ENCODE results near the gene NLGN1.
A peak's percentile ranks its signal among the peaks of the same experiment; 100 is the strongest.

NLGN1 gene

DNA sequence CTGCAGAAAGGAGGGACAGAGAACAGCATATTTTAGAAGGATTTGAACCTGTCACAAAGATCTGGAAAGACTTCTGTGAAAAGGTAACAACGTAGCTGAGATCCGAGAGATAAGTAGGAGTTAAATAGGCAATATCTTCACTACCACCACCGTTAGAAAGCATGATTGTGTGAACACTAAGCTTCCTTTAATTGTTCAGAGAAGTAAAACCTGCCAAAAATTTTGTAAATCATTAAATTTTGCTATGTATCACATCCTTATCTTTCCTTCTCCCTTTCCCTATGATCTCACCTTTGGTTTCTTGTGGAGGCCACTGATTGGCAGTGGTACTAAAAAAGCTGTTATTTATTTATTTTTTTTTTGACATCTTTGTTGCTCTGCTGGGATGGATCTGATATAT is 346.9 kb downstream of the NLGN1 start:
- no peak overlapping the region for H3K23ac ChIP-seq (ENCODE audit: low read length)
- H3K79me2 ChIP-seq (ENCODE audit: control insufficient read depth, insufficient read depth, low read length, poor library complexity): no peaks in the 10 kb centered on the region
- no peak overlapping the region for H3K4me3 ChIP-seq (ENCODE audit: low read depth, low read length)
- H3K4me1 ChIP-seq (ENCODE audit: control insufficient read depth in 1 of 2, insufficient read depth in 2 of 2, low read length in 2 of 2): no peaks in the 10 kb centered on the region
- no peak overlapping the region for H2BK12ac ChIP-seq (ENCODE audit: low read length)
- H4K91ac ChIP-seq (ENCODE audit: low read depth, low read length): no peak overlapping the region
- no peak overlapping the region for H2BK5ac ChIP-seq (ENCODE audit: low read depth, low read length, poor library complexity)
- H3K36me3 ChIP-seq (ENCODE audit: control insufficient read depth in 1 of 2, insufficient read depth in 2 of 2, low read length in 2 of 2): no peaks in the 10 kb centered on the region
- no peak overlapping the region for H4K8ac ChIP-seq (ENCODE audit: low read depth, low read length)
- no peak overlapping the region for H3K27ac ChIP-seq (ENCODE audit: low read depth, low read length)
- H3K79me1 ChIP-seq (ENCODE audit: low read length): no peaks in the 10 kb centered on the region
- H3K18ac ChIP-seq (ENCODE audit: low read length): no peak overlapping the region
- DNase-seq: no peak
- H3K4ac ChIP-seq (ENCODE audit: low read depth, low read length): no peak overlapping the region
- H3K4me2 ChIP-seq (ENCODE audit: low read length): no peak overlapping the region
- H3K14ac ChIP-seq (ENCODE audit: low read length): no peak overlapping the region
- no peak overlapping the region for H2AFZ ChIP-seq (ENCODE audit: insufficient read depth, low read length, poor library complexity)
- no peak overlapping the region for H2BK120ac ChIP-seq (ENCODE audit: insufficient read depth, low read length, poor library complexity)
- WGBS (ENCODE audit: extremely low coverage, insufficient coverage, insufficient read length): no CpG with 5 or more reads among the region's 3 CpGs
- no peak overlapping the region for H4K12ac ChIP-seq (ENCODE audit: low read depth, low read length)
- H3K9me3 ChIP-seq (ENCODE audit: insufficient read depth, low read depth, low read length): no peaks in the 10 kb centered on the region
- H2AK5ac ChIP-seq (ENCODE audit: low read length): no peak overlapping the region
- H3K27me3 ChIP-seq (ENCODE audit: insufficient read depth, low read length): no peaks in the 10 kb centered on the region
- no peak overlapping the region for H3K9ac ChIP-seq (ENCODE audit: low read length)

DNA sequence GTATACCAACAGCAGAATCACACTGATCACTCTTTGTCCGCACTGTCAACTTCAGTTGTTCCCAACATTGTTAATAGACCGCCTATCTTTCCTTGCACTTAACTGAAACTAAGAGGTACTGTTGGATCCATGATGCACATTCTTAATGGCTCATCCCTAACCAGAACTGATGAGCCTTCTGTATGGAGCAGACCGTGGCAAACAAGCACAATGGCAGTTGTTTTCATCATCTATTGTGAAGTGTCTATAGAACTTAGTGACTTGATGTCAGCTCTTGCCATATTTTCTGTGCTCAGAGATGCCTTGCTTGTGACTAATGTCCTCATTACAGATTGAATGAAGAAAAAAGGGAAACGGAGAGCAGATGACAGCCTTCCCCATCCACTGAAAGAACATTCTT is 347.4 kb downstream of the NLGN1 start:
- no peak overlapping the region for H3K23ac ChIP-seq (ENCODE audit: low read length)
- H4K91ac ChIP-seq (ENCODE audit: low read depth, low read length): no peak overlapping the region
- H2BK120ac ChIP-seq (ENCODE audit: insufficient read depth, low read length, poor library complexity): no peak overlapping the region
- no peak overlapping the region for H3K27ac ChIP-seq (ENCODE audit: low read depth, low read length)
- no peak overlapping the region for H3K4me3 ChIP-seq (ENCODE audit: low read depth, low read length)
- H2BK5ac ChIP-seq (ENCODE audit: low read depth, low read length, poor library complexity): no peak overlapping the region
- H3K14ac ChIP-seq (ENCODE audit: low read length): no peak overlapping the region
- DNase-seq: no peak
- H2BK12ac ChIP-seq (ENCODE audit: low read length): no peak overlapping the region
- no peaks in the 10 kb centered on the region for H3K27me3 ChIP-seq (ENCODE audit: insufficient read depth, low read length)
- no peaks in the 10 kb centered on the region for H3K79me2 ChIP-seq (ENCODE audit: control insufficient read depth, insufficient read depth, low read length, poor library complexity)
- H3K9me3 ChIP-seq (ENCODE audit: insufficient read depth, low read depth, low read length): no peaks in the 10 kb centered on the region
- H3K4me1 ChIP-seq (ENCODE audit: control insufficient read depth in 1 of 2, insufficient read depth in 2 of 2, low read length in 2 of 2): no peaks in the 10 kb centered on the region
- H3K18ac ChIP-seq (ENCODE audit: low read length): no peak overlapping the region
- H4K12ac ChIP-seq (ENCODE audit: low read depth, low read length): no peak overlapping the region
- H3K79me1 ChIP-seq (ENCODE audit: low read length): no peaks in the 10 kb centered on the region
- no peaks in the 10 kb centered on the region for H3K36me3 ChIP-seq (ENCODE audit: control insufficient read depth in 1 of 2, insufficient read depth in 2 of 2, low read length in 2 of 2)
- no peak overlapping the region for H2AK5ac ChIP-seq (ENCODE audit: low read length)
- H2AFZ ChIP-seq (ENCODE audit: insufficient read depth, low read length, poor library complexity): no peak overlapping the region
- H3K4me2 ChIP-seq (ENCODE audit: low read length): no peak overlapping the region
- H3K9ac ChIP-seq (ENCODE audit: low read length): no peak overlapping the region
- WGBS (ENCODE audit: extremely low coverage, insufficient coverage, insufficient read length): no CpG with 5 or more reads among the region's 4 CpGs
- H4K8ac ChIP-seq (ENCODE audit: low read depth, low read length): no peak overlapping the region
- H3K4ac ChIP-seq (ENCODE audit: low read depth, low read length): no peak overlapping the region

DNA sequence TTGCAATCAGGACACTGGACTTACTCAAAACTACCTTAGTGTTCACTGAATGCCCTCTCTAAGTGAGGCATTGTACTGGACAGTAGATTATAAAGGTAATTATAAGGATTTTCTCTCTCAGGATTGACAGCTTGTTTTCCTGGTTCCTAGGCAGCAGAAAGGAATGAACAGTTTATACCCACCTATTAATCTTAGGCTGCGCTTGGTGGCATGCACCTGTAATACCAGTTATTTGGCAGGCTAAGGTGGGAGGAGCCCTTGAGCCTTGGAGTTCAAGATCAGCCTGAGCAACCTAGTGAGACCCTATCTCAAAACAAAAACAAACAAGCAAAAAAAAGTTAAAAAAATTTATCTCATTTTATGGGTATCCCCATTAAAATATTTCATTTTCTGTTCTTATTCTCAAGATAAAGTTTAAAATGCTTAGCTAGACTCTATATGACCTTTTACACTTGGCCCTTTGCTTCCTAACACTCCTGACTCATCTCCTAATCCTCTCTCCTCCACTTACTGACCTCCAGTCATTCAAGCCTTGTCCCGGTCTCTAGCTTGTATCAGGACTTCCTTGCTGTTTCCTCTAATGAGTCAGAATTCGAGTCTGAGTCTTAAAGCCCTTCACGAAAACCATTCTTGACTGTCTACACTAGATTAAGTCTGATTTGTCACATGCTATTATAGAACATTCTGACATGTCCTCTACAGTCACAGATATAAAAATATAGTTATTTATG is 348.6 kb downstream of the NLGN1 start:
- H4K12ac ChIP-seq (ENCODE audit: low read depth, low read length): no peak overlapping the region
- no peak overlapping the region for H3K4me2 ChIP-seq (ENCODE audit: low read length)
- peak; percentile 50 to 77 for DNase-seq
- no peaks in the 10 kb centered on the region for H3K79me1 ChIP-seq (ENCODE audit: low read length)
- H4K91ac ChIP-seq (ENCODE audit: low read depth, low read length): no peak overlapping the region
- no peak overlapping the region for H2BK120ac ChIP-seq (ENCODE audit: insufficient read depth, low read length, poor library complexity)
- no peak overlapping the region for H3K4ac ChIP-seq (ENCODE audit: low read depth, low read length)
- H3K27me3 ChIP-seq (ENCODE audit: insufficient read depth, low read length): no peaks in the 10 kb centered on the region
- H2AFZ ChIP-seq (ENCODE audit: insufficient read depth, low read length, poor library complexity): no peak overlapping the region
- H2BK12ac ChIP-seq (ENCODE audit: low read length): no peak overlapping the region
- H2BK5ac ChIP-seq (ENCODE audit: low read depth, low read length, poor library complexity): no peak overlapping the region
- H3K9ac ChIP-seq (ENCODE audit: low read length): no peak overlapping the region
- no peak overlapping the region for H2AK5ac ChIP-seq (ENCODE audit: low read length)
- no peak overlapping the region for H3K23ac ChIP-seq (ENCODE audit: low read length)
- H3K36me3 ChIP-seq (ENCODE audit: control insufficient read depth in 1 of 2, insufficient read depth in 2 of 2, low read length in 2 of 2): no peaks in the 10 kb centered on the region
- no peaks in the 10 kb centered on the region for H3K4me1 ChIP-seq (ENCODE audit: control insufficient read depth in 1 of 2, insufficient read depth in 2 of 2, low read length in 2 of 2)
- no peak overlapping the region for H3K4me3 ChIP-seq (ENCODE audit: low read depth, low read length)
- no peak overlapping the region for H3K18ac ChIP-seq (ENCODE audit: low read length)
- no peak overlapping the region for H4K8ac ChIP-seq (ENCODE audit: low read depth, low read length)
- H3K14ac ChIP-seq (ENCODE audit: low read length): no peak overlapping the region
- no CpG with 5 or more reads among the region's 4 CpGs for WGBS (ENCODE audit: extremely low coverage, insufficient coverage, insufficient read length)
- no peaks in the 10 kb centered on the region for H3K9me3 ChIP-seq (ENCODE audit: insufficient read depth, low read depth, low read length)
- H3K79me2 ChIP-seq (ENCODE audit: control insufficient read depth, insufficient read depth, low read length, poor library complexity): no peaks in the 10 kb centered on the region
- H3K27ac ChIP-seq (ENCODE audit: low read depth, low read length): no peak overlapping the region

DNA sequence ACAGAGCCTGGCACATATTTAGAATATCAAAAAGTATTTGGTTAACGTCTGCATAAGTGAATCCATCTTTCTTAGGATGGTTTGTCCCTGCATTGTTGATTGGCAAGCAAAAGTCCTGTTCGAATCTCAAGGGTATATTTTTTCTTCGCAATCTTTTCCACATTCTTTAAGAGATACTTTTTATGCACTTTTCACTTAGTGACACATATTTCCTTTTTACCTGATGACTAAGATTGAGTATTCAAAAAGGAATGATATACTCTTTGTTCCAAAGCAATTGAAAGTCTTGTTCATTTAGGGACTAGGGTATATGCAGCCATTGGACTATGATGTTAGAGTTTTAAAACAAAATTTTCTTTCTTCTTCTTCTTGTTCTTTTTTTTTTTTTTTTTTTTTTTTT is 349.9 kb downstream of the NLGN1 start:
- Histone ChIP-seq H3K36me3 (ENCODE audit: control insufficient read depth in 1 of 2, insufficient read depth in 2 of 2, low read length in 2 of 2) (no peaks in the 10 kb centered on the region), H4K12ac (ENCODE audit: low read depth, low read length) (no peak overlapping the region), H2AK5ac (ENCODE audit: low read length) (no peak overlapping the region), H3K4me2 (ENCODE audit: low read length) (no peak overlapping the region), H2BK5ac (ENCODE audit: low read depth, low read length, poor library complexity) (no peak overlapping the region), H3K4me1 (ENCODE audit: control insufficient read depth in 1 of 2, insufficient read depth in 2 of 2, low read length in 2 of 2) (no peaks in the 10 kb centered on the region), H3K27me3 (ENCODE audit: insufficient read depth, low read length) (no peaks in the 10 kb centered on the region), H2BK12ac (ENCODE audit: low read length) (no peak overlapping the region), H3K79me2 (ENCODE audit: control insufficient read depth, insufficient read depth, low read length, poor library complexity) (no peaks in the 10 kb centered on the region), H3K9me3 (ENCODE audit: insufficient read depth, low read depth, low read length) (no peaks in the 10 kb centered on the region), H3K14ac (ENCODE audit: low read length) (no peak overlapping the region), H4K91ac (ENCODE audit: low read depth, low read length) (no peak overlapping the region), H3K9ac (ENCODE audit: low read length) (no peak overlapping the region), H3K23ac (ENCODE audit: low read length) (no peak overlapping the region), H2BK120ac (ENCODE audit: insufficient read depth, low read length, poor library complexity) (no peak overlapping the region), H3K79me1 (ENCODE audit: low read length) (no peaks in the 10 kb centered on the region), H3K4me3 (ENCODE audit: low read depth, low read length) (no peak overlapping the region), H3K18ac (ENCODE audit: low read length) (no peak overlapping the region), H3K27ac (ENCODE audit: low read depth, low read length) (no peak overlapping the region), H4K8ac (ENCODE audit: low read depth, low read length) (no peak overlapping the region), H3K4ac (ENCODE audit: low read depth, low read length) (no peak overlapping the region), H2AFZ (ENCODE audit: insufficient read depth, low read length, poor library complexity) (no peak overlapping the region)
- peak; percentile 7 to 63 for DNase-seq
- no CpG with 5 or more reads among the region's 3 CpGs for WGBS (ENCODE audit: extremely low coverage, insufficient coverage, insufficient read length)
